Stromal cell of bone marrow (primary cell): ENCODE data around the gene TRMT1.

Experiments used
- DNase-seq: peaks from one replicate; pipeline ENCODE4 v3.0.0-alpha.2; 2012; ENCODE audit warnings: low read depth

TRMT1 gene

DNA sequence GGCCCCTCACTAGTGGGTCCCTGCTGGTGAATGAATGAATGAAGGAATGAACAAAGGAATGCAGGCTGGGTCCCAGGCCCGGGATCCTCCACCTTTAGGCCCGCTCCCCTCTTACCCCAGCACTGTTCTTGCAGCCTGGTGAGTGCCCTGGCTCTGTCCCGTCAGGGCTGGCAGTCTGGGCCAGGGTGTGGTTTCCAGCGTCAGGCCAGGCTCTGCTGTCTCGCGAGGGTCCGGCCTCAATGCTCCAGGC is 14.2 kb downstream of the TRMT1 start:
- no peak for DNase-seq

DNA sequence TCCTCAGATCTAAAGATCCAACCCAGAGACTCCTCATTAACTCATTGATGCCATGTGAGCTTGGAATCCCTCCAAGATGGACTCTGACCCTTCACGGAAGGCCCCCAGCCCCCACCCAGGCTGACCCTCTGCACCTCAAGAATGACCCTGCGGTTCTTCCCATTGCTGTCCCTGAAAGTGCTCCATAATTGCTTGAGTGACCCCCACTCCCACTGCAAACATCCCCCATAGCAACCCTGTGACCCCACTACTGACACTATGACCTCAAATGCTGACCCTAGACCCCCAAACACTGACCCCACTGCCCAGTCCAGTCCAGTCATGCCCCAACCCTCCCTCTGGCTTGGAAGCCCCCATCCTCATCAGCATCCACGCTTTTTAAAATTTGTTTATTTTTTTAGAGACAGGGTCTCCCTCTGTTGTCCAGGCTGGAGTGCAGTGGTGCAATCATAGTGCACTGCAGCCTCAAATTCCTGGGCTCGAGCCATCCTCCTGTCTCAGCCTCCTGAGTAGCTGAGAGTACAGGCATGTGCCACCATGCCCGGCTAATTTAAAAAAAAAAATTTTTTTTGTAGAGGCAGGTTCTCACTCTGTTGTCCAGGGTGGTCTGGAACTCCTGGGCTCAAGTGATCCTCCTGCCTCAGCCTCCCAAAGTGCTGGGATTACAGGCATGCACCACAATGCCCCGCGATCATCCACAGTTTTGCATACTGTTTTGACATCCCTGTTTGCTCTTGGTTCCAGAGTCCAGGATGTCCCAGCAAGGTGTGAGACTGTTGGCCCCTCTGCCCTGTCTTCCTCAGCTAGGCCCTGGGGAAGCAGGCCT is 14.7 kb downstream of the TRMT1 start:
- no peak for DNase-seq

- DNase-seq: no peak
Observed at GRCh38 chr19:13100841-13101589, 15.5 kb downstream of the TRMT1 start.

DNA sequence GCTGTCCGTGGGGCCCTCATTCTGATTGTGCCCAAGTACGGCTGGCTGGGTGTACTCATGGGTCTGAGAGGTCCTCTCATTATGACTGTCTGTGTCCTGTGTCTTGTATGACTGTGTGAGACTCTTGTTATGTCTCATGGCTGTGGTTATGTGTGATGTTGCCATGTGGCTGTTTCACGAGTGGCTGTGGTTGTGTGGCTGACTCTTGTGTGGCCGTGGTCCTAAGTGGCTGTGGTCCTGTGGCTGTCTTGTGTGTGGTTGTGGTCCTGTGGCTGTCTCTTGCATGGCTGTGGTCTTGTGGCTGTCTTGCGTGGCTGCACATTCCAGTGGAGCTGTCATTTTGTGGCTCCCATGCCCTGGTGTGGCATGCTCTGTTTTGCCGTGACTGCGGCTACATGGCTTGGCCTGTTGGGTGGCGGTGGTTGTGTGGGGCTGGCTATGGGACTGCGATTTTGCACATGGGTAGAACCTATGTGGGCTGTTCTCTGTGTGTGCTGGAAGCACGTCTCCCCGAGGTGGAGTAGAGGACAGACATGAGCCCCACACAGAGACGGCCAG is 16.4 kb downstream of the TRMT1 start:
- no peak for DNase-seq

GRCh38 chr19:13099073-13099999 is 17.2 kb downstream of the TRMT1 start:
- no peak for DNase-seq

DNA sequence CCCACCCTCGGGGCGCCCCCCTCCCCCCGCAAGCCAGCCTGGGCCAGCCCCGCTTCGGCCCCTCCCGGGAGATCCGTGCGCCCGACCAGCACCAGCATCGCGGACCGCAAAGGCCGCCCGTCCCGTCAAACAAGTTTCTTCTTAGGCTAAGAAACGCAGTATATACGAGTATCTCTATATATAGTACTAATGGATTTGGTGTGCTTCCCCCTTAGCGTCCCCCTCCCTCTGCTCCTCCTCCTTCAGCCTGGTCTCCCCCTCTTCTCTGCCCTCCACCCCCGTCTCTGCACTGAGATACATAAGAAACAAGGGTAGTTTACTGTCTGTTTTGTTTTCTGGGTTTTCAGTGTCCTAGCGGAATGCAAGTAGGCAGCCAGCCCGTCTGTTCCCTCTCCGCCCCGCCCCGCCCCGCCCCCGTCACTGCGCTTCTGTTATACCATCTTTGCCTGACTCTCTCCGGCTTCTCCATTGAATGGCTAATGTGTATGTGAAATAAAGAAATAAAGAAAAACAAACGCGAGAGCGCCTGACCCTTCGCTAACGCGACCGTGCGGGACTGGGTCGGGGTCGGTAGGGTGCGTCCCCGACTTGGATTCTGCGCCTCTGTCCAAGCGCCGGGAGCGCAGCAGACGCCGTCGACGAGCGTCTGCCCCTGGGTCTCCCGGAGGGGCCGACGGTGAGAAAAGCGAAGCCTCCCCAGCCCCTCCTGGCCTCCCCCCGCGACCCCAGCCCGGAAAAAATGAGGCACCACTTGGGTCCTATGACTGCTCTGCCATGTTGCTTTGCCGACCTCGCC is 18.1 kb downstream of the TRMT1 start:
- no peak for DNase-seq

GRCh38 chr19:13097463-13098258 is 18.9 kb downstream of the TRMT1 start:
- DNase-seq: no peak

- no peak for DNase-seq
Observed at GRCh38 chr19:13097033-13097462, 19.5 kb downstream of the TRMT1 start.

GRCh38 chr19:13095934-13096927 is 20.3 kb downstream of the TRMT1 start:
- DNase-seq: no peak

- DNase-seq: no peak
Observed at GRCh38 chr19:13095393-13095784, 21.2 kb downstream of the TRMT1 start.

GRCh38 chr19:13094771-13095392 is 21.7 kb downstream of the TRMT1 start:
- DNase-seq: no peak

- DNase-seq: no peak
Observed at GRCh38 chr19:13094106-13094504, 22.4 kb downstream of the TRMT1 start.

DNA sequence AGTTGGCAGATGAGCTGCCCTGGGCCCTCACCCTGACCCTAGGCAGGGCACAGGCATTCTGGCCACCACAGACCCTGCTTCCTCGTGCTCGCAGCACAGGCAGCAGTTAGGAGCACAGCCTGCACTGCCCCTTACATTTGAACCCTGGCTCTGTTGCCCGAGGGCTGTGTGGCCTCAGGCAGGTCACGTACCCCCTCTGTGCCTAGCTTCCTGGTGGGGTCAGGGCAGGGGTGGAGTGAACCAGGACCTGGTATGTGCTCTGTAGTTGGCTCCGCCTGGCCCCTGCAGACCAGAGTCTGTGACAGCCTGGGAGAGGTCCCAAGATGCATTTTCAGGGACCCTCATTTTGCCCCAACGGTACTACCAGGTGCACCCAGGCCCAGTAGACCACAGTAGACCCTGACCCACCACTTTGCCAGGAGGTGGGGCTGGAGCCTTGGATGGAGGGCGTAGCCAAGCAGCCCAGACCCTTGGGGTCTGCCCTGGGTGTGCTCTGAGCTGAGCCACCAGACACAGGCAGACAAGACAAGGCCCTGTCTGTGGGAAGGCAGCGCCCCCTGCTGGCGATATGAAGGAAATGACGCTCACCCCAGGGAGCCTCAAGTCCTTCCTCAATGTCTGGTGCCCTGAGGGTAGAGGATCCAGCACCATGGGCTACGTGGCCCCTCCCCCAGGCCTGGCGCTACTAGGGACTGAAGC is 23.0 kb downstream of the TRMT1 start:
- peak; percentile 56 for DNase-seq

- DNase-seq: no peak
Observed at GRCh38 chr19:13092606-13093235, 23.8 kb downstream of the TRMT1 start.

GRCh38 chr19:13092158-13092543 is 24.4 kb downstream of the TRMT1 start:
- DNase-seq: no peak

GRCh38 chr19:13091400-13092157 is 25.0 kb downstream of the TRMT1 start:
- peak; percentile 86 for DNase-seq
